ENCODE data around the gene TRPV6. TPM values are rescaled to one million over a fixed set of nuclear protein-coding genes. Genes with fewer than 3 reads are reported as not detected.

TRPV6 gene
- total RNA-seq, 1 experiment from 2014 or later = not detected

Other genes with a start within 250 kb of the TRPV6 start
- not detected in 2 replicates for gene PRSS1, start 136.3 kb downstream of the TRPV6 start, total RNA-seq (2014; rRNA removed; shearing (Covaris generic))
- gene PRSS2, start 114.8 kb downstream of the TRPV6 start, total RNA-seq (2014; rRNA removed; shearing (Covaris generic)) = not detected in 2 replicates
- gene EPHB6, start 30.7 kb downstream of the TRPV6 start, total RNA-seq (2014; rRNA removed; shearing (Covaris generic)) = not detected in 2 replicates
- gene TRPV5, start 48.0 kb upstream of the TRPV6 start, total RNA-seq (2014; rRNA removed; shearing (Covaris generic)) = not detected in 2 replicates
- not detected in 2 replicates for gene LLCFC1, start 53.7 kb upstream of the TRPV6 start, total RNA-seq (2014; rRNA removed; shearing (Covaris generic))
- gene KEL, start 76.6 kb upstream of the TRPV6 start, total RNA-seq (2014; rRNA removed; shearing (Covaris generic)) = 0.59 TPM in 1 of 2 replicates, not detected in the other
- gene OR9A2, start 141.4 kb upstream of the TRPV6 start, total RNA-seq (2014; rRNA removed; shearing (Covaris generic)) = not detected in 2 replicates
- not detected in 2 replicates for gene OR6V1, start 166.6 kb upstream of the TRPV6 start, total RNA-seq (2014; rRNA removed; shearing (Covaris generic))
- gene PIP, start 246.3 kb upstream of the TRPV6 start, total RNA-seq (2014; rRNA removed; shearing (Covaris generic)) = not detected in 2 replicates

All from NCI-H460 (cell line).